Endothelial cell of umbilical vein (primary cell): ENCODE results near the gene PUM2. TPM values are rescaled to one million over a fixed set of nuclear protein-coding genes. Genes with fewer than 3 reads are reported as not detected.

Experiments
- BruUV-seq: library from RNA; stranded (reverse); fragments of 400-500 nt; replicated peaks from 2 replicates; lab custom pipeline; 2021; lab: Mats Ljungman, UMichigan
- CTCF ChIA-PET: fragments of 300-600, 350-600 bp; sonication (Branson Sonifier 250); formaldehyde crosslinking; loops from one replicate; lab custom pipeline; 2021; ENCODE audit warnings: antibody characterized with exemption, inconsistent platforms; lab: Charles Lee
- POLR2A ChIA-PET: fragments of 300-600, 350-600 bp; sonication (Branson Sonifier 250); formaldehyde crosslinking; loops from one replicate; lab custom pipeline; 2021; ENCODE audit warnings: antibody characterized with exemption, inconsistent platforms; lab: Charles Lee
- DNase-seq: peaks from one replicate; pipeline ENCODE4 v3.0.0-alpha.2; 2011; ENCODE audit warnings: low read depth, low spot score
- FAIRE-seq: peaks from 2 replicates; lab custom pipeline; 2011; peaks lifted over from hg19 to GRCh38; lab: Jason Lieb, UNC
- H2AFZ ChIP-seq: 2 replicates; pipeline ENCODE4 v1.6.0; 2012; ENCODE audit warnings: low read depth, low read length, control low read depth, inconsistent platforms
- H3K27ac ChIP-seq: 2 replicates; pipeline ENCODE4 v1.5.1; 2011; ENCODE audit warnings: low read depth, mild to moderate bottlenecking, control low read depth, low read length, moderate library complexity; ENCODE audit not compliant: insufficient read depth
- H3K27me3 ChIP-seq, 2 experiments: 2 replicates each; pipeline versions ENCODE4 v1.6.0 to v1.6.1; 2011; ENCODE audit warnings: low read length in 2 of 2, mixed read lengths in 1 of 2; ENCODE audit not compliant: control insufficient read depth in 2 of 2, insufficient read depth in 2 of 2
- H3K36me3 ChIP-seq, 2 experiments: 2 replicates in 1 of 2; 3 replicates in 1 of 2; pipeline ENCODE4 v1.5.1; 2011; ENCODE audit warnings: low read length in 2 of 2, mild to moderate bottlenecking in 1 of 2, moderate library complexity in 1 of 2; ENCODE audit not compliant: control insufficient read depth in 2 of 2, insufficient read depth in 2 of 2; ENCODE audit errors: extremely low read depth in 1 of 2
- H3K4me1 ChIP-seq: 3 replicates; pipeline ENCODE4 v1.5.1; 2011; ENCODE audit warnings: mild to moderate bottlenecking, low read length; ENCODE audit not compliant: control insufficient read depth, insufficient read depth; ENCODE audit errors: extremely low read depth
- H3K4me2 ChIP-seq: 2 replicates; pipeline ENCODE4 v1.6.1; 2011; ENCODE audit warnings: low read length, control low read depth, mixed read lengths; ENCODE audit not compliant: insufficient read depth
- H3K4me3 ChIP-seq, 3 experiments: fragments of 200-600 bp in 1 of 3; sonication (generic), shearing (Covaris generic) in 1 of 3; replicated peaks in 1 of 3; 2 replicates each; pipeline ENCODE4 v1.5.1; 2011 to 2016; ENCODE audit warnings: control low read depth in 3 of 3, low read length in 3 of 3, mild to moderate bottlenecking in 2 of 3, inconsistent platforms in 1 of 3, low read depth in 1 of 3, moderate library complexity in 1 of 3; ENCODE audit not compliant: insufficient read depth in 1 of 3
- H3K79me2 ChIP-seq: 2 replicates; pipeline ENCODE4 v1.6.0; 2012; ENCODE audit warnings: low read length, inconsistent platforms; ENCODE audit not compliant: control insufficient read depth, insufficient read depth
- H3K9ac ChIP-seq: replicated peaks from 2 replicates; pipeline ENCODE3; 2011; ENCODE audit warnings: low read length, control low read depth; ENCODE audit not compliant: insufficient read depth; ENCODE audit errors: extremely low read depth
- H3K9me1 ChIP-seq: replicated peaks from 3 replicates; pipeline ENCODE4 v1.6.0; 2011; ENCODE audit warnings: mild to moderate bottlenecking, low read length; ENCODE audit not compliant: control insufficient read depth, insufficient read depth; ENCODE audit errors: extremely low read depth
- H3K9me3 ChIP-seq: replicated peaks from 2 replicates; pipeline ENCODE4 v1.5.1; 2012; ENCODE audit warnings: low read length, inconsistent platforms; ENCODE audit not compliant: control insufficient read depth, insufficient read depth
- H4K20me1 ChIP-seq: replicated peaks from 2 replicates; pipeline ENCODE3; 2011; ENCODE audit warnings: mild to moderate bottlenecking, low read length; ENCODE audit not compliant: control insufficient read depth, insufficient read depth; ENCODE audit errors: extremely low read depth
- FOS ChIP-seq: IDR thresholded peaks from 2 replicates; pipeline ENCODE4 v1.6.1; 2011; ENCODE audit warnings: mild to moderate bottlenecking, low read length, moderate library complexity, borderline replicate concordance; ENCODE audit not compliant: insufficient read depth
- GATA2 ChIP-seq: IDR thresholded peaks from 2 replicates; pipeline ENCODE4 v1.7.0; 2011; ENCODE audit warnings: low read depth, mild to moderate bottlenecking, moderate library complexity, mixed read lengths, low read length; ENCODE audit not compliant: insufficient read length, insufficient read depth
- JUN ChIP-seq: IDR thresholded peaks from 2 replicates; pipeline ENCODE4 v1.6.1; 2011; ENCODE audit warnings: borderline replicate concordance, low read depth; ENCODE audit not compliant: insufficient read length, insufficient read depth
- MAX ChIP-seq: IDR thresholded peaks from 2 replicates; pipeline ENCODE4 v1.6.1; 2011; ENCODE audit not compliant: insufficient read depth, insufficient read length
- MYC ChIP-seq: IDR thresholded peaks from one replicate; pipeline ENCODE4 v1.6.1; 2011; ENCODE audit warnings: mild to moderate bottlenecking, low read depth, low read length
- POLR2A ChIP-seq: IDR thresholded peaks from 2 replicates; pipeline ENCODE4 v1.6.1; 2012; ENCODE audit warnings: low read depth, mild to moderate bottlenecking, control low read depth, low read length
- POLR2AphosphoS5 ChIP-seq: IDR thresholded peaks from 2 replicates; pipeline ENCODE4 v1.6.1; 2012; ENCODE audit warnings: low read depth, mild to moderate bottlenecking, control low read depth, low read length, moderate library complexity; ENCODE audit not compliant: insufficient read depth
- dilution Hi-C: fragments of 300-500 bp; cut with MboI; formaldehyde crosslinking; loops from one replicate; pipeline ENCODE4 v1.15.0; 2019; ENCODE audit warnings: low sequenced_read_pairs; ENCODE audit not compliant: extremely low pct_ligation_motif_present
- intact Hi-C: fragments of 100-400 bp; cut with micrococcal nuclease; formaldehyde crosslinking; loops from one replicate; pipeline ENCODE4 v1.10.0; 2022
- polyA plus RNA-seq, 4 experiments: library from polyadenylated mRNA; depleted of rRNA in 3 of 4; stranded (reverse) in 3 of 4; unstranded in 1 of 4; fragments of >200 nt; gene quantifications; 2 replicates each; pipeline versions ENCODE4 v1.2.1 to v1.2.3, GENCODE V29; 2011 to 2012; ENCODE audit warnings: missing spikeins in 1 of 4
- total RNA-seq: library from RNA; stranded (reverse); gene quantifications from 2 replicates; pipeline ENCODE4 v1.2.3, GENCODE V29; 2021
- TF ChIP-seq, protein P1 (sequence below), 2 donors: IDR thresholded peaks; 1 replicate in 1 of 2; 2 replicates in 1 of 2; pipeline ENCODE4 v1.5.1; 2011; ENCODE audit warnings: low read length in 2 of 2, mild to moderate bottlenecking in 2 of 2, moderate library complexity in 2 of 2, control low read depth in 1 of 2, inconsistent platforms in 1 of 2, low read depth in 1 of 2; ENCODE audit not compliant: insufficient read depth in 1 of 2; ENCODE audit errors: extremely low read depth in 1 of 2

Gene PUM2
- total and polyA plus RNA-seq, 2 donors (not counting 3 experiments of a cell fraction or from before 2014, with no cell fraction given): 32.9 to 83.7 TPM

DNA sequence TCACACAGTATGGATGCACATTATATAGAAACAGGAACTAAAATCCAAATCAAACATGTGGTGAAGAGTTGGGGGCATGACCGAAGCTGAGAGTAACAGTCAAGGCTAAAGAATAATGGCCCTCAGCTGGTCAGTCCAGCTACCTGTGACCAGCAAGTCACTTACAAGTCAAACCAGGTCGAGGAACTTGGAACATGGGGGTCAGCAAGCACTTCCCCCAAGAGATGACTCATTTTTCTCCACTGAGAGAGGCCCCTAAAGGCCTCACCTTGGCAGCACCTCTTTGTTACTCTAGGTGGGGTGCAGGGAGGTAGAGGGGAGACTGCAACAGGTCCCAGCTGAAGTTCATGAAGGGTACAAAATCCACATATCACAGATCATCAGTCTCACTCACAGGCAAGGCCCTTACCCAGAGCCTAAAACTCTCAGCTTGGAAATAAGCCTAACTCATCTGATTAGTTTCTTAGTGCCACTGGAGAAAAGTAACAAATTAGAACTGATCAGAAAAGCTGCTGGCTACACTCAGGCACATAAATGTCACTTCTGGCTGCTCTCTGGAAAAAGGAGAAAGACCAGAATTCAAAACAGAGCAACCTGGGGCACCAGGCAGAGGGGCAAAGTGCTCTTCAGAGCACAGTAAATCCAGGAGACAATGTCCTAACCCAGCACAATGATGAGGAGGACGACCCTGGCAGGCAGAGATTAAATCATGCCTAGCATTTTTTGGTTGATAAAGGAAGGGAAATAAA is 129.7 kb downstream of the PUM2 start:
- CTCF ChIA-PET: interaction anchor here (1.0 kb wide), 2 partner anchors 9 to 10 kb away, joined by 4 read pairs; no protein-coding TSS in a partner anchor
- no peaks in the 10 kb centered on the region for H3K36me3 ChIP-seq
- H3K4me2 ChIP-seq: no peak overlapping the region
- dilution Hi-C loops (no loop called here), intact Hi-C loops (no loop called here)
- FAIRE-seq (no peak), DNase-seq (no peak)
- no peak overlapping the region for H3K9ac ChIP-seq
- POLR2A ChIA-PET: no interaction called here
- TF ChIP-seq, protein P1, sequence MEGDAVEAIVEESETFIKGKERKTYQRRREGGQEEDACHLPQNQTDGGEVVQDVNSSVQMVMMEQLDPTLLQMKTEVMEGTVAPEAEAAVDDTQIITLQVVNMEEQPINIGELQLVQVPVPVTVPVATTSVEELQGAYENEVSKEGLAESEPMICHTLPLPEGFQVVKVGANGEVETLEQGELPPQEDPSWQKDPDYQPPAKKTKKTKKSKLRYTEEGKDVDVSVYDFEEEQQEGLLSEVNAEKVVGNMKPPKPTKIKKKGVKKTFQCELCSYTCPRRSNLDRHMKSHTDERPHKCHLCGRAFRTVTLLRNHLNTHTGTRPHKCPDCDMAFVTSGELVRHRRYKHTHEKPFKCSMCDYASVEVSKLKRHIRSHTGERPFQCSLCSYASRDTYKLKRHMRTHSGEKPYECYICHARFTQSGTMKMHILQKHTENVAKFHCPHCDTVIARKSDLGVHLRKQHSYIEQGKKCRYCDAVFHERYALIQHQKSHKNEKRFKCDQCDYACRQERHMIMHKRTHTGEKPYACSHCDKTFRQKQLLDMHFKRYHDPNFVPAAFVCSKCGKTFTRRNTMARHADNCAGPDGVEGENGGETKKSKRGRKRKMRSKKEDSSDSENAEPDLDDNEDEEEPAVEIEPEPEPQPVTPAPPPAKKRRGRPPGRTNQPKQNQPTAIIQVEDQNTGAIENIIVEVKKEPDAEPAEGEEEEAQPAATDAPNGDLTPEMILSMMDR (IDR thresholded peaks at IDR 0.05; ENCODE audit: extremely low read depth in 1 of 2, insufficient read depth in 1 of 2, low read depth in 1 of 2, low read length in 2 of 2): no peak
- no peak for TF ChIP-seq FOS
- no peak for TF ChIP-seq GATA2
- no peak for TF ChIP-seq JUN
- TF ChIP-seq POLR2AphosphoS5: no peak
- no peak for TF ChIP-seq MYC
- no peak for TF ChIP-seq POLR2A
- no peak for TF ChIP-seq MAX
- no peak overlapping the region for H3K4me3 ChIP-seq
- peaks cover 3 to 13% of the 10 kb centered on the region in 2 experiments for H3K27me3 ChIP-seq
- BruUV-seq: no TSS peak
- no peak overlapping the region for H2AFZ ChIP-seq
- no peaks in the 10 kb centered on the region for H3K79me2 ChIP-seq
- H3K27ac ChIP-seq: no peak overlapping the region
- no peaks in the 10 kb centered on the region for H3K9me1 ChIP-seq
- H3K9me3 ChIP-seq: no peaks in the 10 kb centered on the region
- no peaks in the 10 kb centered on the region for H4K20me1 ChIP-seq
- peaks cover 6% of the 10 kb centered on the region for H3K4me1 ChIP-seq
